Measurements from ENCODE around the gene PUS3.

GRCh38 chr11:125846188-125846587 lies 56.8 kb downstream of the PUS3 start:
- TF ChIP-seq CTCF (IDR thresholded peaks at IDR 0.05 in 2 of 3, conservative IDR thresholded peaks at IDR 0.05 in 1 of 3; ENCODE audit: borderline replicate concordance in 1 of 3, insufficient read depth in 1 of 3, low read depth in 2 of 3, low read length in 2 of 3): no peak
- TF ChIP-seq TCF7L2 (IDR thresholded peaks at IDR 0.05; ENCODE audit: borderline replicate concordance, extremely low read depth, insufficient read depth, insufficient read length): no peak
- no peak for TF ChIP-seq FOSL1 (IDR thresholded peaks at IDR 0.05; ENCODE audit: low read depth)
- no peak for TF ChIP-seq EZH2phosphoT487 (IDR thresholded peaks at IDR 0.05; ENCODE audit: borderline replicate concordance)
- TF ChIP-seq EZH2 (IDR thresholded peaks at IDR 0.05): no peak

Data from HCT116 (cell line).